Dendritic cell treated with granulocyte-macrophage colony-stimulating factor and Interleukin-4, amounts not matched to agents 40 ng/mL and 50 ng/mL, for 4 days (primary cell): Measurements from ENCODE around the gene OLFM1.

ENCODE experiments used
- H3K27ac Mint-ChIP-seq: one replicate; pipeline ENCODE4 v1.8.0; 2022; ENCODE audit warnings: mild to moderate bottlenecking, mixed read lengths
- H3K27me3 Mint-ChIP-seq: one replicate; pipeline ENCODE4 v1.8.0; 2022; ENCODE audit warnings: mild to moderate bottlenecking, mixed read lengths
- H3K36me3 Mint-ChIP-seq: one replicate; pipeline ENCODE4 v1.8.0; 2022; ENCODE audit warnings: low read depth, mixed read lengths
- H3K4me1 Mint-ChIP-seq: one replicate; pipeline ENCODE4 v1.8.0; 2022; ENCODE audit warnings: low read depth, mixed read lengths
- H3K4me3 Mint-ChIP-seq: one replicate; pipeline ENCODE4 v1.8.0; 2022; ENCODE audit warnings: mild to moderate bottlenecking, moderate library complexity, mixed read lengths
- H3K9me3 Mint-ChIP-seq: one replicate; pipeline ENCODE4 v1.8.0; 2022; ENCODE audit warnings: mixed read lengths
- intact Hi-C: fragments of 100-400 bp; cut with micrococcal nuclease; formaldehyde crosslinking; loops from one replicate; pipeline ENCODE4 v1.15.0; 2022

Gene OLFM1

GRCh38 chr9:135067096-135067710 lies 20.3 kb upstream of the OLFM1 start:
- intact Hi-C loops = no loop called here
- no peak overlapping the region for H3K4me3 Mint-ChIP-seq
- H3K36me3 Mint-ChIP-seq = no peaks in the 10 kb centered on the region
- peaks cover 17% of the 10 kb centered on the region for H3K9me3 Mint-ChIP-seq
- H3K27ac Mint-ChIP-seq = no peak overlapping the region
- H3K27me3 Mint-ChIP-seq = peaks cover 48% of the 10 kb centered on the region
- no peaks in the 10 kb centered on the region for H3K4me1 Mint-ChIP-seq

- no peak overlapping the region for H3K27ac Mint-ChIP-seq
- H3K36me3 Mint-ChIP-seq = no peaks in the 10 kb centered on the region
- no peak overlapping the region for H3K4me3 Mint-ChIP-seq
- H3K27me3 Mint-ChIP-seq = peaks cover 56% of the 10 kb centered on the region
- H3K9me3 Mint-ChIP-seq = peaks cover 8% of the 10 kb centered on the region
- no peaks in the 10 kb centered on the region for H3K4me1 Mint-ChIP-seq
- intact Hi-C loops = no loop called here
Measured at GRCh38 chr9:135068776-135069415, 18.6 kb upstream of the OLFM1 start.

GRCh38 chr9:135069558-135070197 lies 17.8 kb upstream of the OLFM1 start:
- Mint-ChIP-seq H3K27ac (no peak overlapping the region), H3K36me3 (no peaks in the 10 kb centered on the region), H3K9me3 (no peaks in the 10 kb centered on the region), H3K4me3 (no peak overlapping the region), H3K4me1 (no peaks in the 10 kb centered on the region), H3K27me3 (peaks cover 59% of the 10 kb centered on the region)
- intact Hi-C loops = no loop called here

- no peak overlapping the region for H3K4me3 Mint-ChIP-seq
- no peaks in the 10 kb centered on the region for H3K9me3 Mint-ChIP-seq
- no peak overlapping the region for H3K27ac Mint-ChIP-seq
- no peaks in the 10 kb centered on the region for H3K36me3 Mint-ChIP-seq
- H3K4me1 Mint-ChIP-seq = no peaks in the 10 kb centered on the region
- H3K27me3 Mint-ChIP-seq = peaks cover 63% of the 10 kb centered on the region
- intact Hi-C loops = no loop called here
Measured at GRCh38 chr9:135070198-135070951, 17.1 kb upstream of the OLFM1 start.

- Mint-ChIP-seq H3K9me3 (no peaks in the 10 kb centered on the region), H3K27me3 (peaks cover 61% of the 10 kb centered on the region), H3K4me1 (no peaks in the 10 kb centered on the region), H3K36me3 (no peaks in the 10 kb centered on the region), H3K27ac (no peak overlapping the region), H3K4me3 (no peak overlapping the region)
- intact Hi-C loops = no loop called here
Measured at GRCh38 chr9:135070964-135071735, 16.3 kb upstream of the OLFM1 start.

GRCh38 chr9:135073081-135073740 lies 14.3 kb upstream of the OLFM1 start:
- Mint-ChIP-seq H3K4me3 (no peak overlapping the region), H3K27ac (no peak overlapping the region), H3K4me1 (no peaks in the 10 kb centered on the region), H3K27me3 (peaks cover 73% of the 10 kb centered on the region), H3K9me3 (no peaks in the 10 kb centered on the region), H3K36me3 (no peaks in the 10 kb centered on the region)
- intact Hi-C loops = no loop called here

- Mint-ChIP-seq H3K9me3 (no peaks in the 10 kb centered on the region), H3K27ac (no peak overlapping the region), H3K4me1 (no peaks in the 10 kb centered on the region), H3K36me3 (no peaks in the 10 kb centered on the region), H3K27me3 (peaks cover 71% of the 10 kb centered on the region), H3K4me3 (no peak overlapping the region)
- intact Hi-C loops = no loop called here
Measured at GRCh38 chr9:135073741-135074305, 13.6 kb upstream of the OLFM1 start.

GRCh38 chr9:135074354-135075233 lies 12.9 kb upstream of the OLFM1 start:
- peaks cover 69% of the 10 kb centered on the region for H3K27me3 Mint-ChIP-seq

GRCh38 chr9:135075234-135076142 lies 12.0 kb upstream of the OLFM1 start:
- peak overlapping the region; percentile 59 for H3K4me3 Mint-ChIP-seq
- no peak overlapping the region for H3K27ac Mint-ChIP-seq
- no peaks in the 10 kb centered on the region for H3K36me3 Mint-ChIP-seq
- no peaks in the 10 kb centered on the region for H3K9me3 Mint-ChIP-seq
- peaks cover 63% of the 10 kb centered on the region for H3K27me3 Mint-ChIP-seq
- intact Hi-C loops = no loop called here
- no peaks in the 10 kb centered on the region for H3K4me1 Mint-ChIP-seq

More at GRCh38 chr9:135074354-135075233, 12.9 kb upstream of the OLFM1 start:
- no peaks in the 10 kb centered on the region for H3K9me3 Mint-ChIP-seq
- peak overlapping the region; percentile 59 for H3K4me3 Mint-ChIP-seq
- intact Hi-C loops = no loop called here
- no peak overlapping the region for H3K27ac Mint-ChIP-seq
- H3K4me1 Mint-ChIP-seq = no peaks in the 10 kb centered on the region
- no peaks in the 10 kb centered on the region for H3K36me3 Mint-ChIP-seq

GRCh38 chr9:135076143-135076875 lies 11.2 kb upstream of the OLFM1 start:
- Mint-ChIP-seq H3K36me3 (no peaks in the 10 kb centered on the region), H3K4me3 (no peak overlapping the region), H3K27ac (no peak overlapping the region), H3K4me1 (no peaks in the 10 kb centered on the region), H3K9me3 (no peaks in the 10 kb centered on the region), H3K27me3 (peaks cover 59% of the 10 kb centered on the region)
- intact Hi-C loops = no loop called here

GRCh38 chr9:135076876-135077430 lies 10.5 kb upstream of the OLFM1 start:
- H3K4me3 Mint-ChIP-seq = no peak overlapping the region
- no peaks in the 10 kb centered on the region for H3K9me3 Mint-ChIP-seq
- H3K36me3 Mint-ChIP-seq = no peaks in the 10 kb centered on the region
- peaks cover 60% of the 10 kb centered on the region for H3K27me3 Mint-ChIP-seq
- no peaks in the 10 kb centered on the region for H3K4me1 Mint-ChIP-seq
- no peak overlapping the region for H3K27ac Mint-ChIP-seq
- intact Hi-C loops = no loop called here
